AML-193 (cell line): ENCODE results near the gene SLC35E2B.
A peak's percentile ranks its signal among the peaks of the same experiment; 100 is the strongest.
"Not testable (repeated sequence)": the region's sequence is repeated elsewhere in the genome, so short reads cannot be mapped to it uniquely, and the experiment has no call there.

ENCODE experiments used
- DNase-seq, 2 experiments: peaks; one replicate each; lab custom pipeline; 2025; lab: John Stamatoyannopoulos, UW

SLC35E2B gene

DNA sequence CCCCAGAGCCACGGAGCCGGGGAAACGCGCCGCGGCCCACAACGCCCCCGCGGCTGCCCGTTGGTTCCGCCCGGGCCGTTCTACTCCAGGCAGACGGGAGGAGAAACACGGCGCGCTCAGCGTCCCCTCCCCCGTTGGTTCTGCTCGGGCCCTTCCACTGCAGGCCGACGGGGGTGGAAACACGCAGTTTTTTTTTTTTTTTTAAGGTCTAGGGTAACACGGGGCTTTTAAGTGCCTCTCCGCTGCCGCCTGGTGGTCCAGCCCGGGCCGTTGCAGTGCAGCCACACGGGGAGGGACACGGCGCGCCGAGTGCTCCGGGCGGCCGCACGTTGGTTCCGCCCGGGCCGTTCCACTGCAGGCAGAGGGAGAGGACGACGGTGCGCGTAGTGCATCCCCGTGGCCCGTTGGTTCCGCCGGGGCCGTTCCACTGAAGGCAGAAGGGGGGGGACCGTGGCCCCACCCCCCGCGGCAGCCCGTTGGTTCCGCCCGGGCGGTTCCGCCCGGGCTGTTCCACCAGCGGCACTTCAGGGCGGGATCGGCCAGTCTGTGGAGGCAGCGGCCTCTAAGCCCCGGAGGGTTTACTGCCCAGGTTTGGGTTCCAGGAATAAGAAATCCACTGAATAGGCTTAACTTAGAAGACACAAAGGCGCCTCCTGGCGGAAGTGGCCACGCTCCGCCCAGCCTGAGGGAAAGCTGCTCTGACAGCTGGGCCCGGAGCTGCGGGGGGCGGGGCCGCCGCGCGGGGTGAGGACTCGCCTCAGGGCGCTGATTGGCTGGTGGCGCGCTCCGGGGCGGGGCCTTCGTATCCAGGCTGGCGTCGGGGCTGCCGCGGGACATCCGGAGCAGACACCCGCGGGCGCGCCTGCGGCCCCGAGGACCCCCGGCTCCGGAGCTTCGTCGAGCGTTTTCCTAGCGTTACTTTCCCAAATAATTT lies at the start of gene SLC35E2B:
Gene SLC35E2B, minus strand, starts transcription at position 82 of the 934 bp plus-strand sequence. CDS start 16,096 bp downstream, outside the sequence.
- peak; percentile 77 to 78 for DNase-seq

DNA sequence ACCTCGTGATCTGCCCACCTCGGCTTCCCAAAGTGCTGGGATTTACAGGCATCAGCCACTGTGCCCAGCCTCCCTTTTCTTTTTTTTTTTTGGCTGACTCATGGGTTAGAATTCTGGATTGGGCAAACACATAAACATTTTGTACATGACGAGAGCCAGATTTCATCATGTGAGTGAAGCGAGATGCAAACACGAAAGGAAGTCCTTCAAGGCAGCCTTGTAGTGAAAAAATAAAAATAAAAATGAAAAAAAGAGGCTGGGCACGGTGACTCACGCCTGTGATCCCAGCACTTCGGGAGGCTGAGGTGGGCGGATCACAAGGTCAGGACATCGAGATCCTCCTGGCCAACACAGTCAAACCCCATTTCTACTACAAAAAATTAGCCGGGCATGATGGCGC lies 48.4 kb upstream of the SLC35E2B start:
- not testable (repeated sequence) for DNase-seq

DNA sequence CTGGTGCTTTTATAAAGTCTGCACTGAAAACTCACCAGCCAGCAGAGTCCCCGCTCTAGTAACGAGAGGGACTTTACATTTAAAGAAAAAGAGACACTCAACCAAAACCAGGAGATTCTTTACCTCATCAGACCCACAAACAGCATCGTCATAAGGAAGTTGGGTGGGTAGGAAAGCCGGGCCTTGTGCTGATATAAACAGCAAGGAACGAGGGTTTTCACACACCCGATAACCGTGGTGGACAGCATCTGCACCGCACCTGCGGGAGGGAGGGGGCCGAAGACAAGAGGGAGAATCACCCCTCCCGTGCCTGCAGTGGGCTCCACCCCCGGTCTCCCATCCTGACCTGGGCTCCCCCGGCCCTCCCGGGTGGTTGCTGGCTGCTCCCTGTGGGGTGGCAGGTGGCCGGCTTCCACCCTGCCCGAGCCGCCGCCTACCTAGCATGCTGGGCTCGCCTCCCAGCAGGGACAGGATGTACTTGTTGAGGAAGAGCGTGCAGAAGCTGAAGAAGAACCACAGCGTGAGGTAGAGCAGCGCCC lies 46.3 kb upstream of the SLC35E2B start:
- DNase-seq = not testable (repeated sequence)

DNA sequence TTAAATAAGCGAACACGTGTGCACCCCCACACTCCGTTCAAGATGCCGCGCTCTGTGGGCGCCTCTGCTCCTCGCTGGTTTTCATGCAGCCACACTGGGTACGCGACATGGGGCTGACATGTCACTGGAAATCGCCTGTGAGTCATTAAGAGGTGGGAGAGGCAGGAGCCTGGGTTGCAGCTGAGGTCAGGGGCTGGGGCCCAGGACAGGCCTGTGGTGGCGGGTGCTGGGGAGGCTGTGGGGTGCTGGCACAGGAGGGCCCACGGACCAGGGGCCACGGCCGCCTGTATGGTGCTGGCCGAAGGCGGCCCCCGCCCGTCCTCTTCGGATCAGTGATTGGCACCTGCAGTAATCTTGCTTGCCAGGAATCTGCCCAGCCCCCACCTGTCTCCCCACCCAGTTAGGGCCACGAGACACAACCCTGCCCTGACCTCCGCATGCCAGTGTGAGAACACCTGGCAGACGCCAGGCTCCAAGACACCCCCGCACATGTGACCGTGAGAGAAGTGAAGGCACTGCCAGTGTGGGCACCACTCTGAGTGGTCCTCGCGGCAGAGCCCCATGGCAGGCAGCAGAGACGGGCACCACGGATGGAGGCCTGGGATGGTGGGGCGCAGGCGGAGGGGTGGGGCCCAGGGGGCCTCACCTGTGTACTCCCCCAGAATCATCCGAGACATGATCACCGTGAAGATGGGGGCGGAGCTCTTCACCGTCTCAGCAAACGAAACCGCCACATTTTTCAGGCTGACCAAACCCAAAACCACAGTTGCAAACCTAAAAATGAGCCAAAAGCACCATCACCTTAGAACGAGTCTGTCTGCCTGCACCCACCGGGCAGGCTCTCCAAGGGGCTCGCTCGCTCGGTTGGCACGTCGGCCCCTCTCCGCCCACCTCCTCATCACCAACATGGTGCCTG lies 45.3 kb upstream of the SLC35E2B start:
- not testable (repeated sequence) for DNase-seq

DNA sequence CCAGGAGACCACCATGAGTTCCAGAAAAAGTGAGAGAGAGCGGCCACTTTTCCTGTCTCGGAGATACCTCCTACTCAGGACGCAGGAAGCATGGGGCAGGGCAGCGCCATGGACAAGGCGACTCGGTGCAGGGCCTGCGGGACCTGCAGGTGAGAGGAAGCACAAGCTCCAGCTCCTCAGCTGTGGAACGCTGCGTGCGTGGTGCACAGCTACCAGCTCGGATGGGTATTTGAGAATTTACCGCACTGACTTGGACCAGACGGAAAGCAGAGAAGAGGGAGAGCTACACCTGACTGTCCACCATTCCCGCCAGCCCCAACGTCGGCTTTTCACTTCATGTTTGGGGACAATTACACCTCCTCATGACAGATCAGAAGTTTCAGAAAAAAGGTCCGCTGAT lies 39.8 kb upstream of the SLC35E2B start:
- no peak for DNase-seq

DNA sequence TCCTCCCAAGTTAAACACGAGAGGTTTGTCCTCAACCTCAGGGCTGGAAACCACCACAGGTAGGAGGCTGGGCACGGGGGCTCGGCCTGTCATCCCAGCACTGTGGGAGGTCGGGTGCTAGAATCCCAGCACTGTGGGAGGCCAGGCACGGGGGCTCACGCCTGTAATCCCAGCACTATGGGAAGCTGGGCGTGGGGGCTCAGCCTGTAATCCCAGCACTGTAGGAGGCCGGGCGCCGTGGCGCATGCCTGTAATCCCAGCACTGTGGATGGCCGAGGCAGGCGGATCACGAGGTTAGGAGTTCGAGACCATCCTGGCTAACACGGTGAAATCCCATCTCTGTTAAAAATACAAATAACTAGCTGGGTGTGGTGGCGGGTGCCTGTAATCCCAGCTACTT lies 38.3 kb upstream of the SLC35E2B start:
- no peak for DNase-seq

DNA sequence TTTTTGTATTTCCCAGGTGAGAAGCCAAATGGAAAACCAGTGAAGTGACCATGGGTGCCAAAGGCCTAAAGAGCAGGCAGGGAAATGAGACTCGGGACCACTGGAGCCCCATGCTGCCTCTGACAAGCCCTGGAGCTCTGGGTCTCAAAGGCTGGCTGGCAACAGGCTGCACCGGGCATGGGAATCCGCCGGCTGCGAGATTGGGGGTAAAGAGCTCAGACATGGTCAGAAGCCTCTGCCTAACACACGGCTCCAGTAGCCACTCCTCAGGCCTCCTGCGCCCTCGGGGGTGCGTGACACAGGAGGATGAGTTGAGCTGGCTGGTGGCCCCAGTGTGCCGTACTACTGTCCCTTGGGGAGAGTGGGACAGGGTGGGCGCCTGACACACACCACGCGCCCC lies 37.6 kb upstream of the SLC35E2B start:
- not testable (repeated sequence) for DNase-seq

DNA sequence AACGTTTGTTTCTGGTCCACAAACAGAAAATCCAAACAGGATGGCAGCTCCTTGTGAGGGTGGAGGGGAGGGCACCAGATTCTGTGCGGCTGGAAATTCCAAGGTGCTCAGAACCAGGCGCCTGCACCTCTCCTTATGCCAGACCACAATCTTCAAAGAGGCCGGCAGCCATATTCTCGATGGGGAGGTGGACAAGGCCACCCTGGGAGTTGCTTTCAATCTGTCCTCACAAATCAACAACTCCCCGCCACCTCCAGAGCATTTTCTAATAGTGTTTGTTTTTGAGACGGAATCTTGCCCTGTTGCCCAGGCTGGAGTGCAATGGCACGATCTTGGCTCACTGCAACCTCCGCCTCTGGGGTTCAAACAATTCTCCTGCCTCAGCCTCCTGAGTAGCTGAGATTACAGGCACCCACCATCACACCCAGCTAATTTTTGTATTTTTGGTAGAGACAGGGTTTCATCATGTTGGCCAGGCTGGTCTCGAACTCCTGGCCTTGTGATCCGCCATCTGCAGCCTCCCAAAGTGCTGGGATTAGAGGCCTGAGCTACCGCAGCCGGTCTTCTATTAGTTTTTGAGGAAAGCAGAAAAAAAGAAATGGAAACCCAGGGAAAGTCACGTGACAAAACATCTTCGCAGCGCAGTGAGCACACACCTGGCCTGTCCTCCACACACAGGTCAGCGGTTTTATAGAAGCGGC lies 36.7 kb upstream of the SLC35E2B start:
- DNase-seq = not testable (repeated sequence)

DNA sequence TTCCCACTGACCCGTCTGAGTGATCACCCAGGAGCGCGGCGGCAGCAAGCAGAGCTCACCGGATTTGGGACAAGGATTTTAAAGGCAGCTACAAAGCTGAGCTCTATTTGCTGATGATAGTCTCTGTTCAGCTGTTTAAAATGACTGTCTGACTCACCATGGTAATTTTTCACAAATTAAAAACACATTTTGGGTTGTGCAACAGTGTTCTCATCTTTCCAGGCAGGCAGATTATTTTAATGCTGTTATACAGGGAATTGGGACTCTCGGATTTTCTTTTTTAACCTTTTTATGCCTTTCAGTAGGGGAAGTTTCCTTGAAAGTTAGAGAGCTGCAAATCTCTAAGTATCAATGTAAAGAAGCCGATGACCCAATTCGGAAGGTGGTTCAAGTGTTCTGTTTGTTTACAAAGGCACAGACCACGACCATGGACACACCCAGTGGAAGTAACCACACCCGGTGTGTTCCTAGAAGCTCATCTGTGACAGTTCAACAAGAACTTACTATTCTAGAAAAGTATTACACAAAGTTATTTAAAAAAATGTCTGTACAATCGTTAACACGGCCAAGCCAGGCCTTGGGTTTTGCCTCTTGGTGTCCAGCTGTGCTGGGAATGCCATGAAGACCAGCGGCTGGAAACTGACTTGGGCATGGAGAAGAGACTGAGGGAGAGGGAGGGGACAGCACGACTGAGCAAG lies 35.9 kb upstream of the SLC35E2B start:
- DNase-seq = not testable (repeated sequence)

DNA sequence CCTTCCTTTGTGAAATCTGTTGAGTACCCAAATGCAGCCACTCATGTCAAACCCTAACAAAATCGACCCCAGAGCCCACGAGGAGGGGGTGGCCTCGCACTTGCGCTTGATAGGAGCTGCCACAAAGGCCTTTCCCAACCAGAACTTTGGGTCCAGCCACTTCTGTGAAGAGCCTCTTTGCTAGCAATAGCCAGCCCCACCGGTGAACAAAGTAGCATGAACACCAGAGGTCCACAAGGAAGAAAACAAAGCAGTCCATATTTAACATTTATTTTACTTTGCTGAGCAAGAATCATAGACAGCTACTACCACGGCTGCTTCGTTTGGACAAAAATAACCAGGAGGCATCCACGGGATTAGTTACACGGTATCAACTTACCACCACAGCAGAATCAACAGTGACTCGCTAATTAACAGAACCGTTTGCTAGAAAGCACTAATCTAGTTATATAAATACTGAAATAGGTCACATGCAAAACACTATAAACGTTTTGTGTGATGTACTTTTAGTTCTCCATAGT lies 34.6 kb upstream of the SLC35E2B start:
- DNase-seq = not testable (repeated sequence)

DNA sequence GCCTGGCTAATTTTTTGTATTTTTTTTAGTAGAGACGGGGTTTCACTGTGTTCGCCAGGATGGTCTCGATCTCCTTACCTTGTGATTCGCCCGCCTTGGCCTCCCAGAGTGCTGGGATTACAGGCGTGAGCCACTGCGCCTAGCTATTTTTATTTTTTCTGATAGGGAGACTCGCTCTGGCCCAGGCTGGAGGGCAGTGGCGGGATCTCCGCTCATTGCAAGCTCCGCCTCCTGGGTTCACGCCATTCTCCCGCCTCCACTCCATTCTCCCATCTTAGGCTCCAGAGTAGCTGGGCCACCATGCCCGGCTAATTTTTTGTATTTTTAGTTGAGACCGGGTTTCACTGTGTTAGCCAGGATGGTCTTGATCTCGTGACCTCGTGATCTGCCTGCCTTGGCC lies 33.5 kb upstream of the SLC35E2B start:
- not testable (repeated sequence) for DNase-seq

DNA sequence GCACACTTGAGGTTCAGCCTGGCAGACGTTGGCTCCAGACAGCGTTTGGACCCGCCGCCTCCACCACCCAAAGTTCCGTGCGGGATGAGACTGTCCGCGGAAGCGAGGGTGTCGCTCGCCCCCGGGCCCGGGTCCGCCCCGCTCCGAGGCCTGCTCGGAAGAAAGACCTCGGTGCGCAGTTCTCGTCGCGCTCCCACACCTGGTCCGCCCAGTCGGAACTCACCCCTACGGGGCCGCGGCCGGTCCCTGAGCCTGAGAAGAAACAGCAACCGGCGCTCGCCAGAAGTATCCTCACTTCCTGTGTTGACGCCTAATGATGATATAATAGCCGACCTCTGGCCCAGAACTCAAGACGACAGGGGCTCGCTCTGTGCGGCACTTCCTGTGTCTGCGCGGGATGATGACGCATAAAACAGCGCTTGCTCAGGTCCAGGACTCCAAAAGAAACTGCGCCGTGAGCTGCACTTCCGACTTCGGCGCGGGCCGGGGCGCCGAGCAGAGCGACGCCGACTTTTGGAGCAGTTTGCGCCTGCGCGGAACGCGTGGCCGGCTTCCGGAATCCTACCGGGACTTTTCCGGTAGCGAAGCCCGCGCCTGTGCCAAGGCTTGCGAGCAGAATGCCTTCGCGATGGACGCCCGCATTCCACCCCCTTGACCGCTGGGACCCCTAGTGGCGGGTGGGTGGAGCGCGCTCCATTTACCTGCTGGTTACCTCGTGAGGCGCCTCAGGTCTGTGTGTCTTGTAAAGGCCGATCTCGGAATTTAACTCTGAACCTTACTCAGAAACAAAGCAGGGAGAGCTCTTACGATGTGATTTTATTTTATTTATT lies 31.7 kb upstream of the SLC35E2B start, which contains the start of gene CDK11A:
Gene CDK11A, minus strand, starts transcription at position 323 of the 830 bp plus-strand sequence. CDS start 1,539 bp downstream, outside the sequence.
- peak; percentile 96 to 97 for DNase-seq

DNA sequence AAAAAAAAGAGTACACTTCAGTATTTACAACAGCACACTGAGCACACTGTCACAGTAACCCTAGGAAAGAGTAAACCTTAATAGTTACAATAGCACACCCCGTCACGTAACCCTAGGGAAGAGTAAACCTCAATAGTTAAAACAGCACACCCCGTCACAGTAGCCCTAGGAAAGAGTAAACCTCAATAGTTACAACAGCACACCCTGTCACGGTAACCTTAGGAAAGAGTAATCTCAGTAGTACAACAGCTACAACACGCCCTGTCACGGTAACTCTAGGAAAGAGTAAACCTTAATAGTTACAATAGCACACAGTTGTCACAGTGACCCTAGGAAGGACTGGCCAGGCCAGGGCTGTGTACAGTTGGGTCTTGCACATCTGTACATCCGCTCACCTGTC lies 28.6 kb upstream of the SLC35E2B start:
- no peak for DNase-seq

DNA sequence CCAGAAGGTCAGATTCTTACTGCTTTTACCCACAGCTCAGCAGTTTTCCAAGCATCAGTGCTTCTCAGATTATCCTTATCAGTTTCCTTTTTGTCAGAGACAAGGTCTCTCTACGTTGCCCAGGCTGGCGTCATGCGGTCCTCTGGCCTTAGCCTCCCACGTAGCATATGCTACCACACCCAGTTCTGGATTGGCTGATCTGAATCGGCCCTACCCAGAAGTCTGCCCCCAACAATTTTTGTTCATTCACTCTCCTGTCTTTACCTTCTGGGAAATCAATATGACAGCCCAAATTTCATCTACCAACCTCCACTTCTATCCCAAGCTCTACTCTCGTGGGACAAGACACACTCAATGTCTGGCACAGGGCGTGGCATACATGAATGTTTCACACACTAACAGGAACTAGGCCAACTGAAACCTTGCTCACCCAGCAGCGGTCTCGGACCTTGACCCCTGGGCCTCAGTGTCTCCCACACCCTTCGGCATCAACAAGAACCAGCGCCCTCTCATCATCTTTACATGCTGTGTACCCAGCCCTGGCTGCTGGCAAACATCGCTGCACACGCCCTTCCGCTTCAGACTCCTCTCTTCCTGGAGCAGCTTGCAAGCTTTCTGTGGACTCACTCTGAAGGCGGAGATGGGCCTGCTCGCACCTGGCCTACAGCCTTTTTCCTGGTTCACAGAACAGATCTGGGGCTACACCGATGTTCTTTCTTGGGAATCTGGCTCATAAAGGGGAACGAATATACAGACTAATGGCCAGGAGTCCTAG lies 22.7 kb upstream of the SLC35E2B start:
- not testable (repeated sequence) for DNase-seq

DNA sequence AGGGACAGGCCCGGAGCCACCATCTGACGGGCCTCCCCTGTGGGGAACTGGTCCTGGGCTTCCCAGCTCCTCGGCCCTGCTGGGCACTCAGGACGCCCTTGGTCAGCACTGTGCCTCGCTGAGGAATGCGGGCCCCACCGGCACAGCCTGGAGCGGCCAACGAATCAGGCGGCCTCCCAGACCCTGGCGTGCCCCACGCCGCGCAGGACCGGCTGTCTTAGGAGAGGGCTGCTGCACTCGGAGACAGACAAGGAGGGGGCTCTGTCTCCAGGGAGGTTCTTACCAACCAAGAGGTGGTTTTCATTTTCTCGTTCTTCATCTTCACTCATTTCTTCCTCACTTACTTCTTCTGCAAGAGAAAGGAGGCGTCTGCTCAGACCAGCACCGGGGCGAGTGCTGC lies 15.3 kb upstream of the SLC35E2B start:
- DNase-seq = not testable (repeated sequence)

DNA sequence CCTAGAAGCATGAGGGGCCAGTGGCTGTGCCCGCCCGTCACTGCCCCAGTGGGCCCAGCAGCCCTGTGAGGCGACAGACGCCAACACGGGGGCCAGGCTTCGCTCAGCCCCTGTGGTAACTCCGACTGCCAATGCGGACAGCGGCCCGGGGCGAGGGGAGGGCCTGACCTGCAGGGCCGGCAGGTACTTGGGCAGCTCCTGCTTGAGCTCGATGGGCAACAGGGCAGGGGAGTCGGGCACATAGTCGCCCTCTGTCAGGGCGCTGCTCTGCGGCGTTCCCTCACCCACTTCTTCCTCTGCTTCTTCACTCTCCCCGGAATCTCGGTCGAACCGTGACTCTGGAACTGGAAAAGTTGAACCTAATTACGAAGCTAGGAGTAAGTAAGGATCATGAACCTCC lies 14.6 kb upstream of the SLC35E2B start:
- not testable (repeated sequence) for DNase-seq

DNA sequence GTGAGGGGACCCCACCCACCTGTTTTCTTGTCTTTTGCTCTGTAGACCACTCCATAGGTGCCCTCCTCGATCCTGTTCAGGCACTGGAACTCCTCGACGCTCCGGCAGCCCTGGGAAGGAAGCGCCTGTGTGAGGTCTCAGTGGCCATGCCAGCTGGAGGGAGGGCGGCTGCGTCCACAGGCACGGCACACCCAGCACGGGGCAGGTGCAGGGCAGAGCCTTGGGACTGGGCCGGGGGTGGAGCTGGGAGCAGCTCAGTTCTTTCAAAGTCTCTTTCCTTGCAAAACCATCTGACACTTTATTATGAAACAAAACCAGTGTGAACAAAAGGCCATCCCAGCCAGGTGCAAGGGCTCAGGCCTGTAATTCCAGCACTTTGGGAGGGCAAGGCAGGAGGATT lies 13.0 kb upstream of the SLC35E2B start:
- DNase-seq = not testable (repeated sequence)

DNA sequence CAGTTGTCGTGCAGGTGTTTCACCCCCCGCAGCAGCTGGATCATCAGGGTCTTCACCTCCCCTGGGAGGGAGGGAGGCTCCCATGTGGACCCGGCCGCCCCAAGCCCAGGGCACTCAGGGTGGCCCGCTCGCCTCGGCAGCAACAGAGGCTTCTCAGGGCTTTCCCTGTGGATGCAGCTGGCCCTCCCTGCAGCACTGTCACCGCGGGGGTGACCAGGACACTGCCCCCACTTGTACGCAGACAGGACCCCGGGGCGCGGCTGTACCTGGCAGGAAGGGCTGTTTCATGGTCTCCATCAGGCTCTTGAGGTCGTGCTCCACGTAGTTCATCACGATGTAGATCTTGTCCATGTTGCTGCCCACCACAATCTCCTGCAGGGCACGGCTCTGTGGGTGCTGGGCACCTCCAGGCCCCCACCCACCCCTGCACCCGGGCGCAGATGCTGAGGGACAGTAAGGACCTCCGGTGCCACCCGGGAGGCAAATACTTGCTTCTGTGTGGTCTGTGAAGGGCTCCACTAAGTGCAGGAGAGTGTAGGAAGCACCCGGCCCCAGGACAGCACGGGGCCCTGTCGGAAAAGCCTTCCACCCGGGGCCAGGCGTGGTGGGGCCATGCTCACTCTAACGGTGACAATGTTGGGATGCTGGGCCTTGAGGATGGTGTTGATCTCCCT lies 11.8 kb upstream of the SLC35E2B start:
- DNase-seq = not testable (repeated sequence)
